Measurements from ENCODE around the gene KLHL6. TPM values are rescaled to one million over a fixed set of nuclear protein-coding genes. Genes with fewer than 3 reads are reported as not detected.

KLHL6 gene
- total RNA-seq, 1 donor from 2014 or later, result 36.7 TPM

- ATAC-seq (no peak), DNase-seq (no peak)
- H3K27ac ChIP-seq, result no peak overlapping the region
- intact Hi-C loops (cut with DNase I), result no loop called here
- H3K27me3 ChIP-seq (ENCODE audit: low read depth), result no peaks in the 10 kb centered on the region
- no peaks in the 10 kb centered on the region for H3K9me3 ChIP-seq
- H3K4me1 ChIP-seq, result peaks cover 45% of the 10 kb centered on the region
- H3K4me3 ChIP-seq, result no peak overlapping the region
- TF ChIP-seq, protein P1, sequence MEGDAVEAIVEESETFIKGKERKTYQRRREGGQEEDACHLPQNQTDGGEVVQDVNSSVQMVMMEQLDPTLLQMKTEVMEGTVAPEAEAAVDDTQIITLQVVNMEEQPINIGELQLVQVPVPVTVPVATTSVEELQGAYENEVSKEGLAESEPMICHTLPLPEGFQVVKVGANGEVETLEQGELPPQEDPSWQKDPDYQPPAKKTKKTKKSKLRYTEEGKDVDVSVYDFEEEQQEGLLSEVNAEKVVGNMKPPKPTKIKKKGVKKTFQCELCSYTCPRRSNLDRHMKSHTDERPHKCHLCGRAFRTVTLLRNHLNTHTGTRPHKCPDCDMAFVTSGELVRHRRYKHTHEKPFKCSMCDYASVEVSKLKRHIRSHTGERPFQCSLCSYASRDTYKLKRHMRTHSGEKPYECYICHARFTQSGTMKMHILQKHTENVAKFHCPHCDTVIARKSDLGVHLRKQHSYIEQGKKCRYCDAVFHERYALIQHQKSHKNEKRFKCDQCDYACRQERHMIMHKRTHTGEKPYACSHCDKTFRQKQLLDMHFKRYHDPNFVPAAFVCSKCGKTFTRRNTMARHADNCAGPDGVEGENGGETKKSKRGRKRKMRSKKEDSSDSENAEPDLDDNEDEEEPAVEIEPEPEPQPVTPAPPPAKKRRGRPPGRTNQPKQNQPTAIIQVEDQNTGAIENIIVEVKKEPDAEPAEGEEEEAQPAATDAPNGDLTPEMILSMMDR (IDR thresholded peaks at IDR 0.05), result no peak
- H3K36me3 ChIP-seq, result no peaks in the 10 kb centered on the region
Measured at GRCh38 chr3:183542355-183542754, 13.2 kb downstream of the KLHL6 start.

- Histone ChIP-seq H3K36me3 (no peaks in the 10 kb centered on the region), H3K4me3 (no peak overlapping the region), H3K27ac (no peak overlapping the region), H3K4me1 (peaks cover 48% of the 10 kb centered on the region), H3K27me3 (ENCODE audit: low read depth) (no peaks in the 10 kb centered on the region), H3K9me3 (no peaks in the 10 kb centered on the region)
- peak; percentile 33 to 52 for ATAC-seq
- TF ChIP-seq, protein P1 (IDR thresholded peaks at IDR 0.05), result no peak
- DNase-seq, result no peak
- intact Hi-C loops (cut with DNase I), result no loop called here
Measured at GRCh38 chr3:183541738-183542137, 13.8 kb downstream of the KLHL6 start.

- DNase-seq (no peak), ATAC-seq (no peak)
- Histone ChIP-seq H3K4me1 (peaks cover 52% of the 10 kb centered on the region), H3K9me3 (no peaks in the 10 kb centered on the region), H3K36me3 (no peaks in the 10 kb centered on the region), H3K27ac (no peak overlapping the region), H3K27me3 (ENCODE audit: low read depth) (no peaks in the 10 kb centered on the region), H3K4me3 (no peak overlapping the region)
- intact Hi-C loops (cut with DNase I), result no loop called here
- TF ChIP-seq, protein P1 (IDR thresholded peaks at IDR 0.05), result no peak
Measured at GRCh38 chr3:183541235-183541655, 14.3 kb downstream of the KLHL6 start.

- Histone ChIP-seq H3K9me3 (no peaks in the 10 kb centered on the region), H3K4me3 (no peak overlapping the region), H3K36me3 (no peaks in the 10 kb centered on the region), H3K27ac (no peak overlapping the region), H3K4me1 (peaks cover 49% of the 10 kb centered on the region), H3K27me3 (ENCODE audit: low read depth) (no peaks in the 10 kb centered on the region)
- ATAC-seq (peak; percentile 41), DNase-seq (peak; percentile 60)
- TF ChIP-seq, protein P1 (IDR thresholded peaks at IDR 0.05), result no peak
- intact Hi-C loops (cut with DNase I), result no loop called here
Measured at GRCh38 chr3:183540501-183541234, 14.8 kb downstream of the KLHL6 start.

GRCh38 chr3:183539811-183540210 lies 15.7 kb downstream of the KLHL6 start:
- no peak overlapping the region for H3K27ac ChIP-seq
- DNase-seq (no peak), ATAC-seq (peak in 1 of 2 donors; percentile 13)
- intact Hi-C loops (cut with DNase I), result no loop called here
- no peaks in the 10 kb centered on the region for H3K36me3 ChIP-seq
- no peak overlapping the region for H3K4me3 ChIP-seq
- H3K27me3 ChIP-seq (ENCODE audit: low read depth), result no peaks in the 10 kb centered on the region
- TF ChIP-seq, protein P1 (IDR thresholded peaks at IDR 0.05), result no peak
- no peaks in the 10 kb centered on the region for H3K9me3 ChIP-seq
- H3K4me1 ChIP-seq, result peaks cover 44% of the 10 kb centered on the region

Measured in lower lobe of right lung (tissue), 2 donors.